ENCODE results near the gene ATXN7. TPM values are rescaled to one million over a fixed set of nuclear protein-coding genes. Genes with fewer than 3 reads are reported as not detected.

ATXN7 gene
- total and polyA plus RNA-seq, 2 donors (not counting 1 experiment from before 2014, with no cell fraction given): 6.3 to 11.1 TPM

- Histone ChIP-seq H3K4me2 (ENCODE audit: extremely low read depth, insufficient read depth, low read length) (peak overlapping the region; percentile 39), H3K36me3 (ENCODE audit: control insufficient read depth, insufficient read depth, low read length) (peaks cover 3% of the 10 kb centered on the region), H3K4me3 (replicated peaks in 1 of 4; ENCODE audit: control extremely low read depth in 1 of 4, insufficient read depth in 1 of 4, low read depth in 3 of 4, low read length in 4 of 4) (peak overlapping the region; percentile 59 to 97 (median 88)), H3K4me1 (ENCODE audit: control insufficient read depth, extremely low read depth, insufficient read depth, low read length) (no peaks in the 10 kb centered on the region), H4K20me1 (ENCODE audit: control insufficient read depth, extremely low read depth, insufficient read depth, low read length) (no peaks in the 10 kb centered on the region), H3K9ac (ENCODE audit: insufficient read depth, low read length) (no peak overlapping the region), H3K27ac (ENCODE audit: insufficient read depth, low read length) (peak overlapping the region; percentile 95), H3K27me3 (ENCODE audit: control insufficient read depth, insufficient read depth, low read length) (no peaks in the 10 kb centered on the region), H2AFZ (ENCODE audit: low read length) (peak overlapping the region; percentile 80), H3K79me2 (ENCODE audit: control insufficient read depth, insufficient read depth, low read length) (peaks cover 24% of the 10 kb centered on the region), H3K9me3 (ENCODE audit: control insufficient read depth, insufficient read depth, low read depth, low read length) (no peaks in the 10 kb centered on the region)
- TF ChIP-seq CTCF (conservative IDR thresholded peaks at IDR 0.05 in 1 of 2, IDR thresholded peaks at IDR 0.05 in 1 of 2; ENCODE audit: low read depth in 1 of 2, low read length in 2 of 2) (no peak), EZH2 (IDR thresholded peaks at IDR 0.05; ENCODE audit: low read length, missing control alignments) (no peak)
- peak in 1 of 2 donors; percentile 36 for DNase-seq (ENCODE audit: low read depth in 2 of 2)
Measured at GRCh38 chr3:64023861-64024223, 160.2 kb downstream of the ATXN7 start.

- Histone ChIP-seq H4K20me1 (ENCODE audit: control insufficient read depth, extremely low read depth, insufficient read depth, low read length) (no peaks in the 10 kb centered on the region), H3K4me2 (ENCODE audit: extremely low read depth, insufficient read depth, low read length) (no peak overlapping the region), H3K79me2 (ENCODE audit: control insufficient read depth, insufficient read depth, low read length) (peaks cover 17% of the 10 kb centered on the region), H3K9me3 (ENCODE audit: control insufficient read depth, insufficient read depth, low read depth, low read length) (no peaks in the 10 kb centered on the region), H2AFZ (ENCODE audit: low read length) (no peak overlapping the region), H3K27ac (ENCODE audit: insufficient read depth, low read length) (no peak overlapping the region), H3K4me3 (replicated peaks in 1 of 4; ENCODE audit: control extremely low read depth in 1 of 4, insufficient read depth in 1 of 4, low read depth in 3 of 4, low read length in 4 of 4) (no peak overlapping the region), H3K9ac (ENCODE audit: insufficient read depth, low read length) (no peak overlapping the region), H3K4me1 (ENCODE audit: control insufficient read depth, extremely low read depth, insufficient read depth, low read length) (no peaks in the 10 kb centered on the region), H3K27me3 (ENCODE audit: control insufficient read depth, insufficient read depth, low read length) (peaks cover 2% of the 10 kb centered on the region), H3K36me3 (ENCODE audit: control insufficient read depth, insufficient read depth, low read length) (no peaks in the 10 kb centered on the region)
- TF ChIP-seq CTCF (conservative IDR thresholded peaks at IDR 0.05 in 1 of 2, IDR thresholded peaks at IDR 0.05 in 1 of 2; ENCODE audit: low read depth in 1 of 2, low read length in 2 of 2): no peak
- TF ChIP-seq EZH2 (IDR thresholded peaks at IDR 0.05; ENCODE audit: low read length, missing control alignments): no peak
- DNase-seq (ENCODE audit: low read depth in 2 of 2): no peak
Measured at GRCh38 chr3:64026346-64026745, 162.7 kb downstream of the ATXN7 start.

- Histone ChIP-seq H3K9ac (ENCODE audit: insufficient read depth, low read length) (no peak overlapping the region), H3K79me2 (ENCODE audit: control insufficient read depth, insufficient read depth, low read length) (peaks cover 6% of the 10 kb centered on the region), H3K27ac (ENCODE audit: insufficient read depth, low read length) (no peak overlapping the region), H3K36me3 (ENCODE audit: control insufficient read depth, insufficient read depth, low read length) (no peaks in the 10 kb centered on the region), H3K4me3 (replicated peaks in 1 of 4; ENCODE audit: control extremely low read depth in 1 of 4, insufficient read depth in 1 of 4, low read depth in 3 of 4, low read length in 4 of 4) (no peak overlapping the region), H3K27me3 (ENCODE audit: control insufficient read depth, insufficient read depth, low read length) (peaks cover 2% of the 10 kb centered on the region), H3K4me1 (ENCODE audit: control insufficient read depth, extremely low read depth, insufficient read depth, low read length) (no peaks in the 10 kb centered on the region), H4K20me1 (ENCODE audit: control insufficient read depth, extremely low read depth, insufficient read depth, low read length) (no peaks in the 10 kb centered on the region), H2AFZ (ENCODE audit: low read length) (no peak overlapping the region), H3K9me3 (ENCODE audit: control insufficient read depth, insufficient read depth, low read depth, low read length) (no peaks in the 10 kb centered on the region), H3K4me2 (ENCODE audit: extremely low read depth, insufficient read depth, low read length) (no peak overlapping the region)
- no peak for DNase-seq (ENCODE audit: low read depth in 2 of 2)
- no peak for TF ChIP-seq EZH2 (IDR thresholded peaks at IDR 0.05; ENCODE audit: low read length, missing control alignments)
- no peak for TF ChIP-seq CTCF (conservative IDR thresholded peaks at IDR 0.05 in 1 of 2, IDR thresholded peaks at IDR 0.05 in 1 of 2; ENCODE audit: low read depth in 1 of 2, low read length in 2 of 2)
Measured at GRCh38 chr3:64027658-64028057, 164.0 kb downstream of the ATXN7 start.

Measured in fibroblast of lung (primary cell).